Endothelial cell of umbilical vein (primary cell): ENCODE data around the gene GPR78. TPM values are rescaled to one million over a fixed set of nuclear protein-coding genes. Genes with fewer than 3 reads are reported as not detected.

Source experiments
- BruUV-seq: library from RNA; stranded (reverse); fragments of 400-500 nt; replicated peaks from 2 replicates; lab custom pipeline; 2021; lab: Mats Ljungman, UMichigan
- CTCF ChIA-PET: fragments of 300-600, 350-600 bp; sonication (Branson Sonifier 250); formaldehyde crosslinking; loops from one replicate; lab custom pipeline; 2021; ENCODE audit warnings: antibody characterized with exemption, inconsistent platforms; lab: Charles Lee
- POLR2A ChIA-PET: fragments of 300-600, 350-600 bp; sonication (Branson Sonifier 250); formaldehyde crosslinking; loops from one replicate; lab custom pipeline; 2021; ENCODE audit warnings: antibody characterized with exemption, inconsistent platforms; lab: Charles Lee
- DNase-seq: peaks from one replicate; pipeline ENCODE4 v3.0.0-alpha.2; 2011; ENCODE audit warnings: low read depth, low spot score
- FAIRE-seq: peaks from 2 replicates; lab custom pipeline; 2011; peaks lifted over from hg19 to GRCh38; lab: Jason Lieb, UNC
- H2AFZ ChIP-seq: 2 replicates; pipeline ENCODE4 v1.6.0; 2012; ENCODE audit warnings: low read depth, low read length, control low read depth, inconsistent platforms
- H3K27ac ChIP-seq: 2 replicates; pipeline ENCODE4 v1.5.1; 2011; ENCODE audit warnings: low read depth, mild to moderate bottlenecking, control low read depth, low read length, moderate library complexity; ENCODE audit not compliant: insufficient read depth
- H3K27me3 ChIP-seq, 2 experiments: 2 replicates each; pipeline versions ENCODE4 v1.6.0 to v1.6.1; 2011; ENCODE audit warnings: low read length in 2 of 2, mixed read lengths in 1 of 2; ENCODE audit not compliant: control insufficient read depth in 2 of 2, insufficient read depth in 2 of 2
- H3K36me3 ChIP-seq, 2 experiments: 2 replicates in 1 of 2; 3 replicates in 1 of 2; pipeline ENCODE4 v1.5.1; 2011; ENCODE audit warnings: low read length in 2 of 2, mild to moderate bottlenecking in 1 of 2, moderate library complexity in 1 of 2; ENCODE audit not compliant: control insufficient read depth in 2 of 2, insufficient read depth in 2 of 2; ENCODE audit errors: extremely low read depth in 1 of 2
- H3K4me1 ChIP-seq: 3 replicates; pipeline ENCODE4 v1.5.1; 2011; ENCODE audit warnings: mild to moderate bottlenecking, low read length; ENCODE audit not compliant: control insufficient read depth, insufficient read depth; ENCODE audit errors: extremely low read depth
- H3K4me2 ChIP-seq: 2 replicates; pipeline ENCODE4 v1.6.1; 2011; ENCODE audit warnings: low read length, control low read depth, mixed read lengths; ENCODE audit not compliant: insufficient read depth
- H3K4me3 ChIP-seq, 3 experiments: fragments of 200-600 bp in 1 of 3; sonication (generic), shearing (Covaris generic) in 1 of 3; replicated peaks in 1 of 3; 2 replicates each; pipeline ENCODE4 v1.5.1; 2011 to 2016; ENCODE audit warnings: control low read depth in 3 of 3, low read length in 3 of 3, mild to moderate bottlenecking in 2 of 3, inconsistent platforms in 1 of 3, low read depth in 1 of 3, moderate library complexity in 1 of 3; ENCODE audit not compliant: insufficient read depth in 1 of 3
- H3K79me2 ChIP-seq: 2 replicates; pipeline ENCODE4 v1.6.0; 2012; ENCODE audit warnings: low read length, inconsistent platforms; ENCODE audit not compliant: control insufficient read depth, insufficient read depth
- H3K9ac ChIP-seq: replicated peaks from 2 replicates; pipeline ENCODE3; 2011; ENCODE audit warnings: low read length, control low read depth; ENCODE audit not compliant: insufficient read depth; ENCODE audit errors: extremely low read depth
- H3K9me1 ChIP-seq: replicated peaks from 3 replicates; pipeline ENCODE4 v1.6.0; 2011; ENCODE audit warnings: mild to moderate bottlenecking, low read length; ENCODE audit not compliant: control insufficient read depth, insufficient read depth; ENCODE audit errors: extremely low read depth
- H3K9me3 ChIP-seq: replicated peaks from 2 replicates; pipeline ENCODE4 v1.5.1; 2012; ENCODE audit warnings: low read length, inconsistent platforms; ENCODE audit not compliant: control insufficient read depth, insufficient read depth
- H4K20me1 ChIP-seq: replicated peaks from 2 replicates; pipeline ENCODE3; 2011; ENCODE audit warnings: mild to moderate bottlenecking, low read length; ENCODE audit not compliant: control insufficient read depth, insufficient read depth; ENCODE audit errors: extremely low read depth
- EZH2 ChIP-seq: IDR thresholded peaks from 2 replicates; pipeline ENCODE4 v1.6.1; 2012; ENCODE audit warnings: borderline replicate concordance, low read depth, mild to moderate bottlenecking, moderate library complexity, low read length, inconsistent platforms; ENCODE audit not compliant: severe bottlenecking
- FOS ChIP-seq: IDR thresholded peaks from 2 replicates; pipeline ENCODE4 v1.6.1; 2011; ENCODE audit warnings: mild to moderate bottlenecking, low read length, moderate library complexity, borderline replicate concordance; ENCODE audit not compliant: insufficient read depth
- GATA2 ChIP-seq: IDR thresholded peaks from 2 replicates; pipeline ENCODE4 v1.7.0; 2011; ENCODE audit warnings: low read depth, mild to moderate bottlenecking, moderate library complexity, mixed read lengths, low read length; ENCODE audit not compliant: insufficient read length, insufficient read depth
- JUN ChIP-seq: IDR thresholded peaks from 2 replicates; pipeline ENCODE4 v1.6.1; 2011; ENCODE audit warnings: borderline replicate concordance, low read depth; ENCODE audit not compliant: insufficient read length, insufficient read depth
- MYC ChIP-seq: IDR thresholded peaks from one replicate; pipeline ENCODE4 v1.6.1; 2011; ENCODE audit warnings: mild to moderate bottlenecking, low read depth, low read length
- POLR2A ChIP-seq: IDR thresholded peaks from 2 replicates; pipeline ENCODE4 v1.6.1; 2012; ENCODE audit warnings: low read depth, mild to moderate bottlenecking, control low read depth, low read length
- POLR2AphosphoS5 ChIP-seq: IDR thresholded peaks from 2 replicates; pipeline ENCODE4 v1.6.1; 2012; ENCODE audit warnings: low read depth, mild to moderate bottlenecking, control low read depth, low read length, moderate library complexity; ENCODE audit not compliant: insufficient read depth
- dilution Hi-C: fragments of 300-500 bp; cut with MboI; formaldehyde crosslinking; loops from one replicate; pipeline ENCODE4 v1.15.0; 2019; ENCODE audit warnings: low sequenced_read_pairs; ENCODE audit not compliant: extremely low pct_ligation_motif_present
- intact Hi-C: fragments of 100-400 bp; cut with micrococcal nuclease; formaldehyde crosslinking; loops from one replicate; pipeline ENCODE4 v1.10.0; 2022
- polyA plus RNA-seq, 4 experiments: library from polyadenylated mRNA; depleted of rRNA in 3 of 4; stranded (reverse) in 3 of 4; unstranded in 1 of 4; fragments of >200 nt; gene quantifications; 2 replicates each; pipeline versions ENCODE4 v1.2.1 to v1.2.3, GENCODE V29; 2011 to 2012; ENCODE audit warnings: missing spikeins in 1 of 4
- total RNA-seq: library from RNA; stranded (reverse); gene quantifications from 2 replicates; pipeline ENCODE4 v1.2.3, GENCODE V29; 2021
- TF ChIP-seq, protein P1 (sequence below): IDR thresholded peaks from 2 replicates; pipeline ENCODE4 v1.6.1; 2011; ENCODE audit not compliant: insufficient read depth, insufficient read length
- TF ChIP-seq, protein P2 (sequence below), 2 donors: IDR thresholded peaks; 1 replicate in 1 of 2; 2 replicates in 1 of 2; pipeline ENCODE4 v1.5.1; 2011; ENCODE audit warnings: low read length in 2 of 2, mild to moderate bottlenecking in 2 of 2, moderate library complexity in 2 of 2, control low read depth in 1 of 2, inconsistent platforms in 1 of 2, low read depth in 1 of 2; ENCODE audit not compliant: insufficient read depth in 1 of 2; ENCODE audit errors: extremely low read depth in 1 of 2

Gene GPR78
- total and polyA plus RNA-seq, 2 donors (not counting 3 experiments of a cell fraction or from before 2014, with no cell fraction given): not detected

DNA sequence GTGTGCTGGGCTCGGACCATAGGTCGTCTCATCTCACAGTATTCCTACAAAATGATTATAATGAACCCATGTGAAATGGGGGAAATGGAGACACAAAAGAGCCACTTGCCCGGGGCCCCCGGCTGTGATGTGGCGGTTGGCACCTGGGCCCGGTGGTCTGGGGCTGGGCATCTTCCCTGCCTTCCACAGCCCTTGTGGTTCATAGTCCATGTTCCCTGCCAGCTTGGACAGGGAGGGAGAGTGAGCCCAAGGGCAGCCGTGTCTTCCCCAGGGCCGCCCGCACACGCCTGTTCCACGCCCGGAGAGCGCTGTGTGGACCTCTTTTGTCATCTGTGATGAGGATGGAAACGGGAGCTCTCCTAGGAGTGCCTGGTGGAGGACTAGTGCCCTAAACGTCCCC is 17.6 kb downstream of the GPR78 start:
- Histone ChIP-seq H3K27ac (no peak overlapping the region), H2AFZ (no peak overlapping the region), H3K4me3 (no peak overlapping the region), H3K36me3 (no peaks in the 10 kb centered on the region), H3K4me2 (no peak overlapping the region), H3K9ac (no peak overlapping the region), H4K20me1 (no peaks in the 10 kb centered on the region), H3K79me2 (no peaks in the 10 kb centered on the region), H3K4me1 (no peaks in the 10 kb centered on the region), H3K9me3 (no peaks in the 10 kb centered on the region), H3K9me1 (no peaks in the 10 kb centered on the region), H3K27me3 (peaks cover 12 to 14% of the 10 kb centered on the region in 2 experiments)
- FAIRE-seq (no peak), DNase-seq (no peak)
- BruUV-seq: no TSS peak
- dilution Hi-C loops (no loop called here), intact Hi-C loops (loop anchor here (10.0 kb wide), 1 partner anchor 333 kb away; the partner anchor contains the start of gene HTRA3)
- ChIA-PET CTCF (interaction anchor here (2.1 to 2.2 kb wide), 2 partner anchors 9 to 129 kb away, joined by 15 to 16 read pairs; no protein-coding TSS in a partner anchor), POLR2A (no interaction called here)
- no peak for TF ChIP-seq EZH2
- TF ChIP-seq MYC: no peak
- TF ChIP-seq, protein P1, sequence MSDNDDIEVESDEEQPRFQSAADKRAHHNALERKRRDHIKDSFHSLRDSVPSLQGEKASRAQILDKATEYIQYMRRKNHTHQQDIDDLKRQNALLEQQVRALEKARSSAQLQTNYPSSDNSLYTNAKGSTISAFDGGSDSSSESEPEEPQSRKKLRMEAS: no peak
- no peak for TF ChIP-seq GATA2
- TF ChIP-seq, protein P2, sequence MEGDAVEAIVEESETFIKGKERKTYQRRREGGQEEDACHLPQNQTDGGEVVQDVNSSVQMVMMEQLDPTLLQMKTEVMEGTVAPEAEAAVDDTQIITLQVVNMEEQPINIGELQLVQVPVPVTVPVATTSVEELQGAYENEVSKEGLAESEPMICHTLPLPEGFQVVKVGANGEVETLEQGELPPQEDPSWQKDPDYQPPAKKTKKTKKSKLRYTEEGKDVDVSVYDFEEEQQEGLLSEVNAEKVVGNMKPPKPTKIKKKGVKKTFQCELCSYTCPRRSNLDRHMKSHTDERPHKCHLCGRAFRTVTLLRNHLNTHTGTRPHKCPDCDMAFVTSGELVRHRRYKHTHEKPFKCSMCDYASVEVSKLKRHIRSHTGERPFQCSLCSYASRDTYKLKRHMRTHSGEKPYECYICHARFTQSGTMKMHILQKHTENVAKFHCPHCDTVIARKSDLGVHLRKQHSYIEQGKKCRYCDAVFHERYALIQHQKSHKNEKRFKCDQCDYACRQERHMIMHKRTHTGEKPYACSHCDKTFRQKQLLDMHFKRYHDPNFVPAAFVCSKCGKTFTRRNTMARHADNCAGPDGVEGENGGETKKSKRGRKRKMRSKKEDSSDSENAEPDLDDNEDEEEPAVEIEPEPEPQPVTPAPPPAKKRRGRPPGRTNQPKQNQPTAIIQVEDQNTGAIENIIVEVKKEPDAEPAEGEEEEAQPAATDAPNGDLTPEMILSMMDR (IDR thresholded peaks at IDR 0.05; ENCODE audit: extremely low read depth in 1 of 2, insufficient read depth in 1 of 2, low read depth in 1 of 2, low read length in 2 of 2): no peak
- no peak for TF ChIP-seq FOS
- no peak for TF ChIP-seq POLR2A
- TF ChIP-seq POLR2AphosphoS5: no peak
- TF ChIP-seq JUN: no peak
